ENCODE results near the gene PON2. TPM values are rescaled to one million over a fixed set of nuclear protein-coding genes. Genes with fewer than 3 reads are reported as not detected.

The PON2 gene
- total and polyA plus RNA-seq, 2 of the 13 experiments (the other 11 are each of a cell fraction or from before 2014, with no cell fraction given) = 202 to 217 TPM

DNA sequence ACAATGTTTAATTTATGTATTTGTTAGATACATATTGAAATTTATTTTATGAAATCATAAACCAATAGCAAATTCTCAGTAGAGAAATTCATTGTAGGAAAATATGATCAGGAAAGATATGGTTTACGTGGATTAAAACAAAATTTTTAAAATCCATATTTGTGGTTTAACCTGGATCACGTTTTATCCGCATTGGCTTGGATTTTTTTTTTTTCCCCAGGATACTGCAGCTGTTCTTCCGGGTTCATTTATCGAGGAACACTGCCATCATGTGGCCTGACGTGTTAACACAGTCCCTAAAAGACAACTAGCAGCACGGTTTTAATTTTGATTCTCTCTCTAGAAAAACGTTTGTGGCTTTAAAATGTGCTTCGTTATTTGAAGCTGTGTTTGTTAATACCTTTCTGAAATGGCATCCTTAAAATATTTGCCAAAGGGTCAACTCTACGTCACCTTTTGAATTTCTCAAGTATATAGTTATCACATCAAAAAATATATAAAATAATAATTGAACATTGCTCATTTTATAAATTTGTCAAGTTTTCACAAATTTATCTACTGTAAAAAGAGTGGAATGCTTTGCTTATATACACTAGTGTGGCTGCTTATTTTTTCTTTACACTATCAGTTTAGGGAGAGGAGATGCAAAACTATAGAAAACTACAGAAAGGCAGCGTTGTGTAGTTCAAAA is 42.2 kb upstream of the PON2 start (continued):
- no peak for TF ChIP-seq ZNF10 (CRISPR knock-in tag; IDR thresholded peaks at IDR 0.05; ENCODE audit: borderline replicate concordance, low read depth)
- TF ChIP-seq POLR2G (IDR thresholded peaks at IDR 0.05; ENCODE audit: low read depth, low read length) = no peak
- TF ChIP-seq NR2F6 (IDR thresholded peaks at IDR 0.05) = no peak
- TF ChIP-seq NR2F6 (CRISPR knock-in tag; IDR thresholded peaks at IDR 0.05) = 0 out of 2 replicates have a peak, but pooled peaks have one; percentile 11
- no peak for TF ChIP-seq KMT2B (CRISPR knock-in tag; IDR thresholded peaks at IDR 0.05)
- TF ChIP-seq, protein P1, sequence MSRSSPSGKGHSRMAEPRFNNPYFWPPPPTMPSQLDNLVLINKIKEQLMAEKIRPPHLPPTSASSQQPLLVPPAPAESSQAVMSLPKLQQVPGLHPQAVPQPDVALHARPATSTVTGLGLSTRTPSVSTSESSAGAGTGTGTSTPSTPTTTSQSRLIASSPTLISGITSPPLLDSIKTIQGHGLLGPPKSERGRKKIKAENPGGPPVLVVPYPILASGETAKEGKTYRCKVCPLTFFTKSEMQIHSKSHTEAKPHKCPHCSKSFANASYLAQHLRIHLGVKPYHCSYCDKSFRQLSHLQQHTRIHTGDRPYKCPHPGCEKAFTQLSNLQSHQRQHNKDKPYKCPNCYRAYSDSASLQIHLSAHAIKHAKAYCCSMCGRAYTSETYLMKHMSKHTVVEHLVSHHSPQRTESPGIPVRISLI (CRISPR knock-in tag; IDR thresholded peaks at IDR 0.05; ENCODE audit: borderline replicate concordance) = peak; percentile 96
- peak; percentile 23; the same call in 1 of the 2 replicates for TF ChIP-seq YEATS2 (CRISPR knock-in tag; IDR thresholded peaks at IDR 0.05; ENCODE audit: borderline replicate concordance)
- TF ChIP-seq, protein P2, sequence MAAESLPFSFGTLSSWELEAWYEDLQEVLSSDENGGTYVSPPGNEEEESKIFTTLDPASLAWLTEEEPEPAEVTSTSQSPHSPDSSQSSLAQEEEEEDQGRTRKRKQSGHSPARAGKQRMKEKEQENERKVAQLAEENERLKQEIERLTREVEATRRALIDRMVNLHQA (CRISPR knock-in tag; IDR thresholded peaks at IDR 0.05) = no peak
- peak; percentile 16 for TF ChIP-seq TEAD3 (CRISPR knock-in tag; optimal IDR thresholded peaks at IDR 0.05; ENCODE audit: borderline replicate concordance)
- TF ChIP-seq ZNF703 (CRISPR knock-in tag; IDR thresholded peaks at IDR 0.05; ENCODE audit: borderline replicate concordance) = no peak
- TF ChIP-seq ZBTB38 (CRISPR knock-in tag; IDR thresholded peaks at IDR 0.05) = no peak
- TF ChIP-seq, protein P3, sequence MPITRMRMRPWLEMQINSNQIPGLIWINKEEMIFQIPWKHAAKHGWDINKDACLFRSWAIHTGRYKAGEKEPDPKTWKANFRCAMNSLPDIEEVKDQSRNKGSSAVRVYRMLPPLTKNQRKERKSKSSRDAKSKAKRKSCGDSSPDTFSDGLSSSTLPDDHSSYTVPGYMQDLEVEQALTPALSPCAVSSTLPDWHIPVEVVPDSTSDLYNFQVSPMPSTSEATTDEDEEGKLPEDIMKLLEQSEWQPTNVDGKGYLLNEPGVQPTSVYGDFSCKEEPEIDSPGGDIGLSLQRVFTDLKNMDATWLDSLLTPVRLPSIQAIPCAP (CRISPR knock-in tag; IDR thresholded peaks at IDR 0.05; ENCODE audit: low read depth) = no peak
- TF ChIP-seq ZFX (CRISPR knock-in tag; IDR thresholded peaks at IDR 0.05; ENCODE audit: low read depth) = no peak
- TF ChIP-seq JARID2 (CRISPR knock-in tag; IDR thresholded peaks at IDR 0.05; ENCODE audit: insufficient replicate concordance) = no peak
- no peak for TF ChIP-seq ZNF333 (CRISPR knock-in tag; IDR thresholded peaks at IDR 0.05; ENCODE audit: borderline replicate concordance)
- TF ChIP-seq SIN3A (IDR thresholded peaks at IDR 0.05; ENCODE audit: borderline replicate concordance, low read depth, low read length) = no peak
- peak; percentile 94 for TF ChIP-seq STAG1 (CRISPR knock-in tag; IDR thresholded peaks at IDR 0.05)

Data from HepG2 (cell line).